Neural cell (in vitro differentiated cells): ENCODE data around the gene GLCE. TPM values are rescaled to one million over a fixed set of nuclear protein-coding genes. Genes with fewer than 3 reads are reported as not detected.

Source experiments
- H2AFZ ChIP-seq: fragments of 200-600, 300-800 bp; sonication (generic), shearing (Covaris generic); 2 replicates; pipeline ENCODE4 v1.6.0; 2014; ENCODE audit warnings: low read depth, mild to moderate bottlenecking, antibody characterized with exemption, low read length, moderate library complexity
- H3F3A ChIP-seq: fragments of 200-600 bp; shearing (Covaris generic); 2 replicates; pipeline ENCODE4 v1.6.1; 2016; ENCODE audit warnings: mild to moderate bottlenecking, moderate library complexity, mixed read lengths, antibody characterized with exemption, low read length; ENCODE audit not compliant: insufficient read depth, poor library complexity, severe bottlenecking
- H3K27ac ChIP-seq: fragments of 200-600, 300-800 bp; sonication (generic), shearing (Covaris generic); 2 replicates; pipeline ENCODE4 v1.5.1; 2014; ENCODE audit warnings: mild to moderate bottlenecking, low read length, moderate library complexity
- H3K27me3 ChIP-seq: fragments of 300-800, 200-600 bp; sonication (generic), shearing (Covaris generic); 2 replicates; pipeline ENCODE4 v1.6.0; 2014; ENCODE audit warnings: mild to moderate bottlenecking, low read depth, low read length, moderate library complexity; ENCODE audit not compliant: insufficient read depth
- H3K36me3 ChIP-seq: fragments of 300-800, 200-600 bp; sonication (generic), shearing (Covaris generic); 2 replicates; pipeline ENCODE4 v1.5.1; 2014; ENCODE audit warnings: mild to moderate bottlenecking, antibody characterized with exemption, low read length, moderate library complexity; ENCODE audit not compliant: insufficient read depth
- H3K4me2 ChIP-seq: fragments of 300-800, 200-600 bp; sonication (generic), shearing (Covaris generic); 2 replicates; pipeline ENCODE4 v1.6.0; 2014; ENCODE audit warnings: mild to moderate bottlenecking, low read length
- H3K4me3 ChIP-seq: fragments of 300-800, 200-600 bp; sonication (generic), shearing (Covaris generic); 2 replicates; pipeline ENCODE4 v1.5.1; 2014; ENCODE audit warnings: mild to moderate bottlenecking, low read length, moderate library complexity
- H3K79me2 ChIP-seq: fragments of 200-600 bp; shearing (Covaris generic); replicated peaks from 2 replicates; pipeline ENCODE4 v1.6.0; 2014; ENCODE audit warnings: mild to moderate bottlenecking, low read length, moderate library complexity; ENCODE audit not compliant: insufficient read depth
- H3K9ac ChIP-seq: fragments of 300-800, 200-600 bp; sonication (generic), shearing (Covaris generic); 2 replicates; pipeline ENCODE4 v1.6.1; 2016; ENCODE audit warnings: mild to moderate bottlenecking, low read length, mixed read lengths
- H3K9me2 ChIP-seq: fragments of 200-600 bp; shearing (Covaris generic); 2 replicates; pipeline ENCODE4 v1.6.1; 2016; ENCODE audit warnings: mild to moderate bottlenecking, low read length, mixed read lengths; ENCODE audit not compliant: insufficient read depth
- H3K9me3 ChIP-seq: fragments of 200-600, 300-800 bp; sonication (generic), shearing (Covaris generic); 2 replicates; pipeline ENCODE4 v1.6.1; 2016; ENCODE audit warnings: mild to moderate bottlenecking, mixed run types, low read length, moderate library complexity, mixed read lengths
- H4K20me1 ChIP-seq: fragments of 200-600 bp; shearing (Covaris generic); 2 replicates; pipeline ENCODE4 v1.6.1; 2016; ENCODE audit warnings: mild to moderate bottlenecking, mixed run types; ENCODE audit not compliant: insufficient read depth
- EP300 ChIP-seq: fragments of 450-650 bp; conservative IDR thresholded peaks from 2 replicates; pipeline ENCODE4 v1.6.1; 2014; ENCODE audit warnings: antibody characterized with exemption, mild to moderate bottlenecking, moderate library complexity; ENCODE audit not compliant: poor library complexity, severe bottlenecking
- EZH2 ChIP-seq: fragments of 200-600, 300-800 bp; shearing (Covaris generic), sonication (generic); IDR thresholded peaks from 2 replicates; pipeline ENCODE4 v1.6.1; 2014; ENCODE audit warnings: antibody characterized with exemption, low read length, borderline replicate concordance, mild to moderate bottlenecking; ENCODE audit not compliant: insufficient read depth, poor library complexity, severe bottlenecking
- MXI1 ChIP-seq: fragments of 450-650 bp; conservative IDR thresholded peaks from 2 replicates; pipeline ENCODE4 v1.6.1; 2014; ENCODE audit warnings: antibody characterized with exemption, mild to moderate bottlenecking; ENCODE audit not compliant: poor library complexity, severe bottlenecking
- POLR2AphosphoS5 ChIP-seq: IDR thresholded peaks from 2 replicates; pipeline ENCODE4 v1.6.1; 2012
- RAD21 ChIP-seq: fragments of 450-650 bp; conservative IDR thresholded peaks from 2 replicates; pipeline ENCODE4 v1.6.1; 2014; ENCODE audit warnings: antibody characterized with exemption, mild to moderate bottlenecking, moderate library complexity
- SMC3 ChIP-seq: fragments of 450-650 bp; conservative IDR thresholded peaks from 2 replicates; pipeline ENCODE4 v1.6.1; 2014; ENCODE audit warnings: antibody characterized with exemption, mild to moderate bottlenecking, moderate library complexity; ENCODE audit not compliant: poor library complexity
- TAF1 ChIP-seq: IDR thresholded peaks from 2 replicates; pipeline ENCODE4 v1.6.1; 2012; ENCODE audit warnings: low read depth
- polyA plus RNA-seq: library from polyadenylated mRNA; depleted of rRNA; stranded (reverse); fragments of >200 nt; gene quantifications from 2 replicates; pipeline ENCODE4 v1.2.3, GENCODE V29; 2014
- TF ChIP-seq, protein P1 (sequence below): IDR thresholded peaks from 2 replicates; pipeline ENCODE4 v1.6.1; 2012; ENCODE audit warnings: borderline replicate concordance
- TF ChIP-seq, protein P2 (sequence below): fragments of 450-650 bp; IDR thresholded peaks from 2 replicates; pipeline ENCODE4 v1.5.1; 2014; ENCODE audit warnings: antibody characterized with exemption, mild to moderate bottlenecking, moderate library complexity; ENCODE audit not compliant: poor library complexity, severe bottlenecking

GLCE gene
- polyA plus RNA-seq, 1 donor from 2014 or later = 31.5 TPM

DNA sequence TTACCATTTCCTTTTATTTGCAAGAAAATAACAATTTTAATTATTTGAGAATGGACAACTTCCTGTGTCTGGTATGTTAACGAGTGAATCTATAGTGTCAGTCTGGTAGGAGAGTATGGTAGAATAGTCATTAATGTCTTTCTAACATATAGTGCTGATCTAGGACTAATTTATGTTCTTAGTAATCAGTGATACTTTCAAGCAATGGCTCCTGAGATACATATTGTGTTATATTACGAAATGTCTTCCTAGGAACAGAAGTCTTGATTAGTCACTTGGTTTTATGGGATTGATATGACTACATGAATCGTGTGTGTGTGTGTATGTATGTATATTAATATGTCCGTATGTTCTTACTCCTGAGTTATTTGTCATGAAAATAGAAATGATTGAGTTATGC is 71.7 kb downstream of the GLCE start:
- Histone ChIP-seq H3K9me3 (no peaks in the 10 kb centered on the region), H4K20me1 (no peaks in the 10 kb centered on the region), H3K4me2 (no peak overlapping the region), H3K36me3 (no peaks in the 10 kb centered on the region), H2AFZ (no peak overlapping the region), H3F3A (no peaks in the 10 kb centered on the region), H3K79me2 (no peaks in the 10 kb centered on the region), H3K27me3 (no peaks in the 10 kb centered on the region), H3K4me3 (no peak overlapping the region), H3K27ac (no peak overlapping the region), H3K9ac (no peak overlapping the region), H3K9me2 (no peaks in the 10 kb centered on the region)
- TF ChIP-seq, protein P1, sequence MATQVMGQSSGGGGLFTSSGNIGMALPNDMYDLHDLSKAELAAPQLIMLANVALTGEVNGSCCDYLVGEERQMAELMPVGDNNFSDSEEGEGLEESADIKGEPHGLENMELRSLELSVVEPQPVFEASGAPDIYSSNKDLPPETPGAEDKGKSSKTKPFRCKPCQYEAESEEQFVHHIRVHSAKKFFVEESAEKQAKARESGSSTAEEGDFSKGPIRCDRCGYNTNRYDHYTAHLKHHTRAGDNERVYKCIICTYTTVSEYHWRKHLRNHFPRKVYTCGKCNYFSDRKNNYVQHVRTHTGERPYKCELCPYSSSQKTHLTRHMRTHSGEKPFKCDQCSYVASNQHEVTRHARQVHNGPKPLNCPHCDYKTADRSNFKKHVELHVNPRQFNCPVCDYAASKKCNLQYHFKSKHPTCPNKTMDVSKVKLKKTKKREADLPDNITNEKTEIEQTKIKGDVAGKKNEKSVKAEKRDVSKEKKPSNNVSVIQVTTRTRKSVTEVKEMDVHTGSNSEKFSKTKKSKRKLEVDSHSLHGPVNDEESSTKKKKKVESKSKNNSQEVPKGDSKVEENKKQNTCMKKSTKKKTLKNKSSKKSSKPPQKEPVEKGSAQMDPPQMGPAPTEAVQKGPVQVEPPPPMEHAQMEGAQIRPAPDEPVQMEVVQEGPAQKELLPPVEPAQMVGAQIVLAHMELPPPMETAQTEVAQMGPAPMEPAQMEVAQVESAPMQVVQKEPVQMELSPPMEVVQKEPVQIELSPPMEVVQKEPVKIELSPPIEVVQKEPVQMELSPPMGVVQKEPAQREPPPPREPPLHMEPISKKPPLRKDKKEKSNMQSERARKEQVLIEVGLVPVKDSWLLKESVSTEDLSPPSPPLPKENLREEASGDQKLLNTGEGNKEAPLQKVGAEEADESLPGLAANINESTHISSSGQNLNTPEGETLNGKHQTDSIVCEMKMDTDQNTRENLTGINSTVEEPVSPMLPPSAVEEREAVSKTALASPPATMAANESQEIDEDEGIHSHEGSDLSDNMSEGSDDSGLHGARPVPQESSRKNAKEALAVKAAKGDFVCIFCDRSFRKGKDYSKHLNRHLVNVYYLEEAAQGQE = no peak
- TF ChIP-seq RAD21 (no peak), EZH2 (no peak), SMC3 (no peak), POLR2AphosphoS5 (no peak)

DNA sequence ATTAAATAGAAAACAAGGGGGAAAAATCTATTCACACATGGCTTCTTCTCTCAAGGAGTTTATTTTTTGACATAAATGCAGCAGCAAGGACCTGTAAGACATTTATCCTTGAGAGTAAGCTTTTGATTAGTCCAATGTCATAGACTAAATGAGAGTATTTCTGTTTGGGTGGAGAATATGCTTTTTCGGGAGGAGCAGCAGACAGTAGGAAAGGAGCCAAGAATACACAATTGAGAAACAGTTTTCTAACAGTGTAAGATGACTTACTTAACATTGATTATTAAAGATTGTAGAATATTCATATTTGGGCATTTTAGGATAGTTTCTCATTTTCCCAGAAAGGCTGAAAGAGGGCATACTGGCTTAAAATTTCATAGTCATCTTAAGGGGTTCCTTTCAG is 72.3 kb downstream of the GLCE start:
- no peaks in the 10 kb centered on the region for H3F3A ChIP-seq
- H3K36me3 ChIP-seq = no peaks in the 10 kb centered on the region
- no peaks in the 10 kb centered on the region for H3K79me2 ChIP-seq
- no peak overlapping the region for H2AFZ ChIP-seq
- no peak for TF ChIP-seq EZH2
- no peak for TF ChIP-seq EP300
- TF ChIP-seq POLR2AphosphoS5 = no peak
- TF ChIP-seq, protein P2, sequence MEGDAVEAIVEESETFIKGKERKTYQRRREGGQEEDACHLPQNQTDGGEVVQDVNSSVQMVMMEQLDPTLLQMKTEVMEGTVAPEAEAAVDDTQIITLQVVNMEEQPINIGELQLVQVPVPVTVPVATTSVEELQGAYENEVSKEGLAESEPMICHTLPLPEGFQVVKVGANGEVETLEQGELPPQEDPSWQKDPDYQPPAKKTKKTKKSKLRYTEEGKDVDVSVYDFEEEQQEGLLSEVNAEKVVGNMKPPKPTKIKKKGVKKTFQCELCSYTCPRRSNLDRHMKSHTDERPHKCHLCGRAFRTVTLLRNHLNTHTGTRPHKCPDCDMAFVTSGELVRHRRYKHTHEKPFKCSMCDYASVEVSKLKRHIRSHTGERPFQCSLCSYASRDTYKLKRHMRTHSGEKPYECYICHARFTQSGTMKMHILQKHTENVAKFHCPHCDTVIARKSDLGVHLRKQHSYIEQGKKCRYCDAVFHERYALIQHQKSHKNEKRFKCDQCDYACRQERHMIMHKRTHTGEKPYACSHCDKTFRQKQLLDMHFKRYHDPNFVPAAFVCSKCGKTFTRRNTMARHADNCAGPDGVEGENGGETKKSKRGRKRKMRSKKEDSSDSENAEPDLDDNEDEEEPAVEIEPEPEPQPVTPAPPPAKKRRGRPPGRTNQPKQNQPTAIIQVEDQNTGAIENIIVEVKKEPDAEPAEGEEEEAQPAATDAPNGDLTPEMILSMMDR = no peak
- no peak for TF ChIP-seq MXI1
- TF ChIP-seq SMC3 = no peak
- H3K27me3 ChIP-seq = no peaks in the 10 kb centered on the region
- H3K9me2 ChIP-seq = no peaks in the 10 kb centered on the region
- H4K20me1 ChIP-seq = no peaks in the 10 kb centered on the region
- no peaks in the 10 kb centered on the region for H3K9me3 ChIP-seq
- H3K4me3 ChIP-seq = no peak overlapping the region
- no peak overlapping the region for H3K27ac ChIP-seq
- no peak overlapping the region for H3K4me2 ChIP-seq
- H3K9ac ChIP-seq = no peak overlapping the region

DNA sequence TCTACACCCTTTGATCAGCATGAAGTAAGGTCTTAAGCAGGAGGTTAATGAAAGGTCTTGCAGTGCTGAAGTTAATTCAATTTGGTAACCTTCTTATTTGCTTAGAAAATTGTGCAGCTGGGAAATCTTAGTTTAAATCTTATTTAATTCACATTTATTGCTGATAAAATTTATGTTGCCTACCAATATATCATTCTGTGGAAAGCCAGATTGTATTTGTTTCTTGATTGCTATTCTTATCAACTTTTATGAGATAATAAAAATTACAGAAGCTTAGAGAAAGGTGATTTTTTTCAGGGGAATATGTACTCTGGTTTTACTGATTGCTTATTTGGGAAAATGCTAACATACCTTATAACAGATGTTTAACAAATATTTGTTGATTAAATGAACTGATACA is 74.2 kb downstream of the GLCE start:
- Histone ChIP-seq H3F3A (no peaks in the 10 kb centered on the region), H3K36me3 (no peaks in the 10 kb centered on the region), H4K20me1 (no peaks in the 10 kb centered on the region), H3K9me3 (no peaks in the 10 kb centered on the region), H3K79me2 (no peaks in the 10 kb centered on the region), H3K9ac (no peak overlapping the region), H2AFZ (no peak overlapping the region), H3K4me3 (no peak overlapping the region), H3K9me2 (no peaks in the 10 kb centered on the region), H3K27me3 (no peaks in the 10 kb centered on the region), H3K4me2 (no peak overlapping the region), H3K27ac (no peak overlapping the region)
- no peak for TF ChIP-seq EZH2
- TF ChIP-seq, protein P2 = no peak
- no peak for TF ChIP-seq SMC3
- TF ChIP-seq MXI1 = no peak
- TF ChIP-seq RAD21 = no peak
- TF ChIP-seq POLR2AphosphoS5 = no peak
- TF ChIP-seq, protein P1 = no peak
- no peak for TF ChIP-seq TAF1
- TF ChIP-seq EP300 = no peak
